NCI-H2107 (cell line): ENCODE measurements around the gene ZNF512B.
"Not testable (repeated sequence)": the region's sequence is repeated elsewhere in the genome, so short reads cannot be mapped to it uniquely, and the experiment has no call there.

Experiments
- DNase-seq: peaks from one replicate; lab custom pipeline; 2025; lab: John Stamatoyannopoulos, UW

The ZNF512B gene

DNA sequence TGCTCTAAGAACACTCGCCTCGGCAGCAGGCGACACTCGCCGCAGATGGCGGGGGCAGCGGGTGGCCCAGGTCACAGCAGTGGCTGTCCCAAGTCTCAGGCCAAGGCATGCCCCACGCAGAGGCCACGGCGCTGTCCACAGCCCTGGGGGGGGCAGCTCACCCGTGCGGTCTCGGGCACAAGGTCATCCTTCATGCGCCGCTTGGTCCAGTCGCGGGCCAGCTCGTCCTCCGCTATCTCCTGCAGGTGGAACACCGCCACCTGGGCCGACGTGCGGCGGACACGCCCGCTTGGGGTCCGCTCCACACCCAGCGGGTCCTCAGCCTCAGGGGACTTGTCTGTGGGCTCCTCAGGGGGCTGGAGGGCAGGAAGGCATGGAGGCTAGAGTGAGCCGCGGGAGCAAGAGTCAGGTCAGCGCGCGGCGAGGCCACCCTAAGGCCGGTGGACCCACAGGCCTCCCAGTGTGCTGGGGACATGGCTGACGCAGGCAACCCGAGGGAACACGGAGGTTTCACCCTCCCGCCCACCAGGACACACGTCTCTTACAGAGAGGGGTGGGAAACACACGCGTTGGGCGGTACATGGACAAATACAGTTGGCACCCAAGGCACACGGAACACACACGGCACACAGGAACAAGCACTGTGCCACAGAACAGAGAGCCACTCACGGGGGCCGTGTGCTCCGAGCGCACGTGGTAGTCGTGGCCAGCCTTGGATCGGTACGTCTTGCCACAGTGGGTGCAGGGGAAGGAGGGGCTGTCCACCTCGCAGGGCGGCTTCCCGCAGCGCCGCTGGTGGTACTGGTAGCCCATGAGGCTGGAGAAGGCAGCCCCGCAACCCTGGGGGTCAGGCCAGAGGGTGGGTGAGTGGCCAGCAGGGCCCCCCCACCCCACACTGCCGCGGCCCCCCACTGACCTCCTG lies 7.0 kb downstream of the ZNF512B start:
- DNase-seq, result no peak

DNA sequence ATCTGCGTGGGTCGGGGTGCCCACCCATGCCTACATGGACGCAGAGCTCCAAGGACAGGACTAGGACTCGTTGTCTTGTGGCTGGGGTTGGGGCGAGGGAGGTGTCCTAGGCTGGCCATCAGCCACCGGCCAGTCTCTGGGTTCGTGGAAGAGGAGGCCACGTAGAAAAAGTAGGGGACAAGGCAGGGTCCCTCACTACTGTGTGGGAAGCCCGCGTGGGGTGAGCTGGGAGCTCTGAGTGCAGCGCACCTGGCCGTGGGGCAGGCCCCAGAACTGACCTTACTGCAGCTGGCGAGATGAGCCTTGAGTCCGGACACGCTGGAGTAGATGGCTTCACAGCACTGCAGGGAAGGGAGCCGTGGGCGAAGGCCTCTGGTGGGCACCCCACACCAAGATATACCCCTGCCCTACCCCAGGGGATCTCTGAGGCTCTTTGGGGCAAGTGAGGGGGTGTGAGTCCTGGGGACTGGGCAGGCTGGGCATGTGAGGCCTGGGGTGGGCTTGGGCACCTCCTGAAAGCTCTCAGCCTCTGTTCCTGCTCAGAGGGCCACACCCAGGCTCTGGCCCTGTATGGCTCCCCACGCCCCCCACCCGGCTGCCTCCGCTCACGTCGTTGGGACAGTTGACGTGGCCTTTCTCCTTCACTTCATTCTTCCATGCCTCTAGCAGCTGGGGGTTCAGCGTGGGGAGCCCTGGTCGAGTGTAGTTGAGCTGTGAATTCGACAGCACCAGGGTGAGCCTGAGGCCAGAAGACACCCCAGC lies 7.9 kb downstream of the ZNF512B start:
- no peak for DNase-seq

DNA sequence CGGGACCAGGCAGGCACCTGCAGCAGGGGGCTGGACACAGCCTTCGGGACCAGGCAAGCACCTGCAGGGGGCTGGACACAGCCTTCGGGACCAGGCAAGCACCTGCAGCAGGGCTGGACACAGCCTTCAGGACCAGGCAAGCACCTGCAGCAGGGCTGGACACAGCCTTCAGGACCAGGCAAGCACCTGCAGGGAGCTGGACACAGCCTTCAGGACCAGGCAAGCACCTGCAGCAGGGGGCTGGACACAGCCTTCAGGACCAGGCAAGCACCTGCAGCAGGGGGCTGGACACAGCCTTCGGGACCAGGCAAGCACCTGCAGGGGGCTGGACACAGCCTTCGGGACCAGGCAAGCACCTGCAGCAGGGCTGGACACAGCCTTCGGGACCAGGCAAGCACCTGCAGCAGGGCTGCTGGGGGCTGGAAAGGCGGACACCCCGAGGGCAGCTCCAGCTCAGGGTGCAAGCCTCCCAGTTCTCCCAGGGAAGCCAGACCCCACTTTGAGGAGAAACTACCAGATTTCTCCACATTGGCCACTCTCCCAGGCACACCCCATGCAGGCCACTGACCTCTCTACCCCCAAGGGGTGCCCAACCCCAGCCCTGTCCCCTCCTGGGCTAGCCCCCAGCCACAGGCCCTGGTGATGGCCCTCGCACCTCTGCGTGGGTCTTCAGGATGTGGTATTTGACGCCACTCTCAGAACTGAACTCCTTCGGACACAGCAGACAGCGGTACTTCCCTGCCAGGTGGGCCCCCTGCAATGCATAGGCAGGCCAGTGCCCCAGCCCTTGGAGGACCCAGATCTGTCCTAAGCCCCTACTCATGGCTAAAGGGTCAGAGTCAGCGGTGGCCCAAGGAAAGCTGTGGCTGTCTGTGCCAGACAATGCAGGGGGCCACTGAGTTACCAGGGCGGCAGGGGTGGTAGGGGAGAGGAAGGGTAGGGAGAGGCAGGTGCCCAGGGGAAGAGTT lies 8.8 kb downstream of the ZNF512B start:
- DNase-seq, result not testable (repeated sequence)

DNA sequence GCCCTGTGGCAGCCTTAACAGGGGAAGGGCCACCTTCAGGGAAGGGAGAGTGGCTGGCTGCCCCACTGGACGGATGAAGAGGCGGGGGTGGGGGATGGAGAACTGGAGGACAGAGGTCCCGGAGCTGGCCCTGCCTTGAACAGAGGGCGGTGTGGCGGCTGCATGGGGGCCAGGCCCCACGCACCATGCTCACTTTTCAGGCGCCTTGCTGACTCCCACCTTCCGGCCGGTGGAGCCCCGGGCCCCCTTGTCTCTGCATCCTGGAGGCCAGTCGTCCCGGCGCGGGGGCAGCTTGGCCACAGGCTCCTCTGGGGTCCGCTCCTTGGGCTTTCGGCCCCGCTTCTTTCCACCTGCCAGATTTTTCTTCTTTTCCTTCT lies 10.0 kb downstream of the ZNF512B start:
- DNase-seq, result no peak

DNA sequence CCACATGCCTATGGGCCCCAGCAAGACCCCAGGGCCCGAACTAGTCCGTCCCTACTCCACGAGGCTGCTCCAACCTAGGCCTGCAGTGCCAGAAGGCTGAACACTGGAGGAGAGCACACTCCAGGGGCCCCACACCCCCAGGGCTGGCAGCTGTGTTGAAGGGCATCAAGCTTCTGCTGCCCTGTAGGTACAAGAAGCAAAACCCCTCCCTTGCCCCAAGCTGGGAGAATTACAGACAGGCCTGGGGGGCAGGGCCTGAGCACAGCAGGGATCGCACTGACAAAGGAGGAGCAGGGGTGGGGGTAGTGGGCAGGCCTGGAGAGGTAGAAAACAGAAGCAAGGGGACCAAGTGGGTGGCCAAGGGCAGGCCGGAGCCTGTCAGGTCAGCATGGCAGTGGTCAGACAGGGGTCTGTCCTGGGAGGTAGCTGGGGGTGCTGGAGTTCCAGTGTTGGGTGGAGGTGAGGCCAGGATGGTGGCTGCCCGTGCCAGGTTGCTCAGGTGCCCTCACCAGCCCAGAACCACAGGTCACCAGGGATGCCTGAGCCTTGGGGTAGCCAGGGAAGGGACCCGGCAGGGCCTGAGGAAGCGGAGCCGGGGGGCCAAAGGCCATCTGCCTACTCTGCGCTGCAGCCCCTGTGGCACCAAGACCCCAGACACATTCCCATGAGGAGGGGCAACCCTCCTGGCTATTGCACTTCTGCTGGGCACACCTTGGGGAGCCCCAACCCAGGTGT lies 10.6 kb downstream of the ZNF512B start:
- no peak for DNase-seq

DNA sequence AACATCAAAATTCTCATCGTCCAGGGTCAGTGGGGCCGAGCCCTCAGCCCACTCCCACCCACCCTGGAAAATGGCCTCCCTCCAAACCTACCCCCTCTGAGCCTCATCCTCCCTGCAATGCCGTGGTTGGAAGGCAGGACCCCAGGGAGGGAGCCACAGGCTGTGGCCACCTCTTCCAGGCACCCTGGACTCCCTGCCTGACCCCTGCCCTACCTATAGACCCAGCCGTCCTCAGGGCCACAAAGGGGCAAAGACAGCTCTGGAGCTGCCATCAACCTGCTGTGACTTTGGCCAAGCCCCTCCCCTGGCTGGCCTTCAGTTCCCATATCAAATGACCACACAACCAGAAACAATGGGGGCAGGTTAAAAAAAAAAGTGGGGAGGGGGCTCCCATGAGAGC lies 11.3 kb downstream of the ZNF512B start:
- DNase-seq, result no peak

DNA sequence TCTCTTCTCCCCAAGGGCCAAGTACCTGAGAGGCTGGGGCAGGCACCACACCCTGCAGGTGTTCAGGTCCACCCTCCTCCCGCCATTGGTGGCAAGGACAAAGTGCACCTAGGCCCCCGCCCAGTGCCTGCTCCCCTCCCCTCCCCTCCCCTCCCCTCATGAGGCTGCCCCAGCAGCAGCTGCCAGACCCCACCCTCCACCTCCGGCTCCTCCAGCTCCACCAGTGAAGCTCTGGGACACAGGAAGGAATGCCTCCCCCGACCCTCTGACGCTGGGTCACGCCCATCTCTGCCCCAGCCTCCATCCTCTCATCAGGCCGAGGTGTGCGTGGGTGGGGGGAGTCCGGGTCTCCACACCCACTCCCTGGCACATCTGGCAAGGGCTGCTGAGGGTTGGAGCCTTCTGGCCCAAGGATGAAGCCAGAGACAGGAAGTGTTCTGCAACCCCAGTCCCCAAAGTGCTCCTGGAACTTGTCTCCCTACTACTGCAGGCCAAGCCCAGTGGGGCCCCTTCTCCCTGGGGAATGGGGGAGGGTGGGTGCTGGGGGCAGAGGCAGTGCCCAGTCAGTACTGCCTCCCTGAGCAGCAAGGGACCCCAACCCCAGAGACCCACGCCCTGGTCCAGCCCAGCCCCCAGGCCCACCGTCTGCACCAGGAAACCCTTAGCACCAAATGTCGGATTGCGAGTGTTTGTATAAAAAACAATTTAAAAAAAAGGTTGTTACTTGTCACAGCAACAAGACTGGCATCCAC lies 11.9 kb downstream of the ZNF512B start:
- DNase-seq, result no peak

DNA sequence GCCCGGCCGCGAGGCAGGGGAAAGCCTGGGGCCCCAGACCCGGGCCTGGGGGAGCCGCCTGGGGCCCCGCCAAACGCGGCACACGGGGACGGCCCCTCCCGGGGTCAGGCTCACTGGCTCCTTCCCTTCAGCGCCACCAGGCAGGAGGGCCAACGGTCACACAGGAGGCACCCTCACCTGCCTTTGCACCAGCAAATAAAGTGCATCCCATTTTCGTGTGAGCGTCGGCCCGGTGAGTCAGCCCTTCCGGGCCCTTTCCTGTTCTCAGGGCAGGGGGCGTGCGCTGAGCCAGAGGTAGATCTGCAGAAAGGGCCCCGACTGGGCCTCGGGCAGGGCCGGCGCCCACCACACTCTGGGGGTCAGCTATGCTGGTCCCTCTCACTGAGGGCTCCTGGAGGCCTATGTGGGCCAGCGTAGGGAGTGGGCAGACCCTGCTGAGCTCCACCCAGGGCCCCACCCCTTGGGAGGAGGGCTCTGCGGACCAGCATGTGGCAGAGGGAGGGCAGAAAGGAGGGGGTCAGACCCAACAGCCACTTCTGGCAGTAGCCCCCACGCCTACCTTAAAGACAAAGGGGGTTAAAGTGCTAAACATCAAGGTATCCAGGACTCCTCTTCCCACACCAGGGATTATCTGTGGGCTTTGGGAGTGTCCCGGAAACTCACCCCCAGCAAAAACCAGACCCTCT lies 12.6 kb downstream of the ZNF512B start:
- DNase-seq, result no peak

DNA sequence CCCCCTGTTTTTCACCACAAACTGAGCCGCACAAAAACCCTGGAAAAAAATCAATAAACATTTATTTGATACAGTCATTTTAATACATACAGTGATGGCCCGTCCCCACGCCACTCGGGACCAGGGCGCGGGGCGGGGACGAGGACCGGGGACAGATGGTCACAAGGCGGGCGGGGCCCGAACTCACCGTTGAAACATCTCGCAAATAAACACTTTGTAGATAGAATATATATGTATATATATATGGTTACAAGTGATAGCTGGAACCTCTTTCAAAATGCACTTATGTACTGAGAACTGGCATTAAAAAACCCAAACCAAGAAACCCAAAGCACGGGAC lies 13.1 kb downstream of the ZNF512B start:
- DNase-seq, result no peak

DNA sequence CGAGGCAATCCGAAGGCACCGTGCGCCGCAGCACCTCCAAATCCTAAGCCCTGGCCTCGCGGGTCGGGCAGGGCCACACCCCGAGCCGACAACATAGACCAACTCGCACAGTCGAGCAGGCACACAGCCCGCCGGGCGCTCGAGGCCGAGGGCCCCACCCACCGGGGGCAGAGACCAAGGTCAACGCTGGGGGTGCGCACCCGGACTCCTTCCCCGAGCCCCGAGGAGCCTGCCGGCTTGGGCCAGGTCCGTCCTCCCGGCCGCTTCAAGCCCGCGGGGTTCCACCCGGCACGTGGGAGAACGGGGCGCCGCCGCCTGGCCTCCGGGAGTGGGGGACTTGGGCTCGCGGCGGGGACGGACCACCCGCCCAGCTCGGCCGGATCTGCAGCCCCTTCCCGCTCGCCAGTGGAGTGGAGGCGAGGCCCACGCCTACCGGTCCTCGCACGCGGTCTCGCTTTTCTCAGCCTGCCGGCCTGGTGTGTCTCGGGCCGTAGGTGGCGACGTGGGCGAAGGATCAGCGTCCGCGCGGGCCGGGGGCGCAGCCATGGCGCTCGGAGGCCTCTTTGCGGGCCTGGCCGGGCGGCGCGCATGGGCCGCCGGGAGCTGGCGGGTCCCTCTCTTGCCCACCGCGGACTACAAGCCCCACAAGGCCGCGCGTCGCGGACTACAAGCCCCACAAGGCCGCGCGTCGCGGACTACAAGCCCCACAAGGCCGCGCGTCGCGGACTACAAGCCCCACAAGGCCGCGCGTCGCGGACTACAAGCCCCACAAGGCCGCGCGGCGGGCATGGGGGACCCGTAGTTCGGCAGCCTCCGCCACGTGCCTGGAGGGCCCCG lies 13.7 kb downstream of the ZNF512B start, which contains the start of gene UCKL1:
Gene UCKL1, minus strand, starts transcription at position 590 of the 837 bp plus-strand sequence. Its CDS starts 44 bp downstream, at position 546.
- DNase-seq, result peak; percentile 79

DNA sequence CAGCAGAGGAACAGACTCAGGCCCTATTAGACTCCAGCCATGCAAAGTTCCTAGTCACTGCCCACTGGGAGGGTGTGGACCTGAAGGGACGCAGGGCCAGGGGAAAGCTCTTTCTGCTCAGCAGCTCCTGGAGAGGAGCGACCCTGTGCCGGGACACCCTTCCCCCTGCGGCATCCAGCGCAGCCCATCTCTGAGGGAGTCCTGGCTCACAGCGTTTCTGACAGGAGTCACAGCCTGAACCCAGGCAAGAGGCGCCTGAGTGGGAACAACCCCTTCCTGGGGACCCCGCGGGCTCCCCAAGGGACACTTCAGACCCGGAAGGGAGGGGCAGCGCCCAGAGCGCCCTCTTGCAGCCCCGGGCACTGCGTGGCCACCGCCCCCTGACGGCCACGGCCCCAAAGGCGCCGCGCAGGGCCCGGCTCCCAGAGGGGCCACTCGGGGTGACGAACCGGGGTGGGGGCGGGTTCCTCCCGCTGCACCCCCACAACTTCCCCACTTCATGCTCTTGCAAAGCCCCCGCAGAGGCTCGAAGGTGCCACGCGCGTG lies 14.4 kb downstream of the ZNF512B start:
- DNase-seq, result no peak

DNA sequence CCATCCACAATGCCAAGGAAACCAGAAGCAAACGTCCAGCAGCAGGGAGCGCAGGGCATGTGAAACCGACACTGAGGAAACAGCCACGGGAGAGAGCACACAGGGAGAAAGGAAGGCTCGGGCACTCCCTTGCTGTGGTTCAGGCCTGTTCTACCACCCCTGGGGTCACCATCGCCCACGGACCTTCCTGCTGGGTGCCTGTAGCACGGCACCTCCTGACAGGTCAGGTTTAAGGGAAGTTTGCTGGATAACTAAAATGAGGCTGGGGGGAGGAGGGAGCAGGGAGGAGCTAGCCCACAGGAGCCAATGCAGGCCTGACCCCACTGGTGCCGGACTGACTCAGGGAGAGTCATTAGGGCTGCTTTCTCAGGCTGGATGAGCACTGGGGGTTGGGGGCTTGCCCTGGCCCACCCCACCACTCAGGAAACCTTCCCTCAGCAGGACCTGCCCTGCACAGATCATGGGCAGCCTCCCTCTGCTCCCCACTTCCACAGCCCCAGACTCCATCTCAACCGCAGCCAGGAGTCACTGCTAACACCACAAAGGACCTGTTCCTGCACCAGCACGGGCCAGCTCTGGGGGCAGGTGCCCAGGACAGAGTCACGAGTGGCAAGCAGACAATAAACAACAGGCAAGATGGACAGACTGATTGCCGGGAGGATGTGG lies 15.8 kb downstream of the ZNF512B start:
- no peak for DNase-seq

DNA sequence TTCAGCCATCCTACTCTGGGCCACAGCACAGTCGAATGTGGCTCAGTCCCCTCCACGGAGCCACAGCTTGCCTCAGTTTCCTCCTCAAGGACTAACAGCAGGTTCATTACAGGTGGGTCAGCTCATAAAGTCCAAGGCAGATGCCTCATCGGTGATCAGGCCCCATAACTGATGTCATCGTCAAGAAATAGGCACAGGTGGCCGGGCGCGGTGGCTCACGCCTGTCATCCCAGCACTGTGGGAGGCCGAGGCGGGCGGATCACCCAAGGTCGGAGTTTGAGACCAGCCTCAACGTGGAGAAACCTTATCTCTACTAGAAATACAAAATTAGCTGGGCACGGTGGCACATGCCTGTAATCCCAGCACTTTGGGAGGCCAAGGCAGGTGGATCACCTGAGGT lies 17.0 kb downstream of the ZNF512B start:
- DNase-seq, result no peak

DNA sequence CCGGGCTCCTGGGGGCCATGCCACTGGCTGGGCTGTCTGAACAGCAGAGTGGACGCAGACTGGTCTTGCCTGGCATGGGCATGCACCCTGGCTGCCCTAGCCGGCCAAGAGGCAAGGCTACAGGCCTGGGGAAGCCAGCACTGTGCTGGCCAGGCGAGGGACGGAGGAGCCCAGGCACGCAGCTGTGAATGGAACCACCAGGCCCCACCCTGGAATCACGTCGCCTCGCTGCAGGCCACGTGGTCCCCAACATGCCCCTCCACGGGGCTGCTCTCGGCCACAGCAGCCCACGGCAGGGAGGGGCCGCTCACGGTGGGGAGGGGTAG lies 17.6 kb downstream of the ZNF512B start:
- DNase-seq, result no peak

DNA sequence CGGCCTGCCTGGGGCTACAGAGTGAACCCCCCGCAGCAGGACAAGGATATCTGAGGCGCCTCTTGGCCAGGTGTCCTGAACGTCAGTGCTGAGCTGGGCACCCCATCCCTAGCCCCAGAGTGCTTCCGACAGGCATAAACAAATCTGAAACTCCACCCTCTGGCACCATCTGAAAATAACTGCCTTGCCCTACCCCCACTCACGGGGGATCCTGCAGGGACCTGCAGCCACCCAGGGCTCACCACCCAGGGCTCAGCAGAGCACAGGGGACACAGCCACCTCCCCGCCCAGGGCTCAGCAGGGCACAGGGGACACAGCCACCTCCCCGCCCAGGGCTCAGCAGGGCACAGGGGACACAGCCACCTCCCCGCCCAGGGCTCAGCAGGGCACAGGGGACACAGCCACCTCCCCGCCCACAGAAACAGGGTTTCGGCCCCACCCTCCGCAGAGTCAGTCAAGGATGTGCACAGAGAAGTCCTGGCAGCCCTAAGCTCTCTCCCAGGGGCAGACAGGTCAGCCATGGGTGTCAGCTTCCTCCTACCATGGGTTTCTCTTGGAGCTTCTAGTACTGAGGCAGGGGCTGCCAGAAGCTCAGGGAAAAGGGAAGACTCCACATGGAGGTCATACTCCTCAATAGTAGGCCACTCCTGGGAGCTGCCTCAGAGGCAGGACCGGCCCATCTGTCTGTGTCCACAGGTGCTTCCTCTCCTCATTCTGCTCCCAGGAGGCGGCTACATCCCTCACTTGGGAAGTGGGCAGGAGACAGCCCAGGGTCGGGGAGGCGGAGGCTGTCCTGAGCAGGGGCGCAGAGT lies 18.1 kb downstream of the ZNF512B start:
- no peak for DNase-seq

DNA sequence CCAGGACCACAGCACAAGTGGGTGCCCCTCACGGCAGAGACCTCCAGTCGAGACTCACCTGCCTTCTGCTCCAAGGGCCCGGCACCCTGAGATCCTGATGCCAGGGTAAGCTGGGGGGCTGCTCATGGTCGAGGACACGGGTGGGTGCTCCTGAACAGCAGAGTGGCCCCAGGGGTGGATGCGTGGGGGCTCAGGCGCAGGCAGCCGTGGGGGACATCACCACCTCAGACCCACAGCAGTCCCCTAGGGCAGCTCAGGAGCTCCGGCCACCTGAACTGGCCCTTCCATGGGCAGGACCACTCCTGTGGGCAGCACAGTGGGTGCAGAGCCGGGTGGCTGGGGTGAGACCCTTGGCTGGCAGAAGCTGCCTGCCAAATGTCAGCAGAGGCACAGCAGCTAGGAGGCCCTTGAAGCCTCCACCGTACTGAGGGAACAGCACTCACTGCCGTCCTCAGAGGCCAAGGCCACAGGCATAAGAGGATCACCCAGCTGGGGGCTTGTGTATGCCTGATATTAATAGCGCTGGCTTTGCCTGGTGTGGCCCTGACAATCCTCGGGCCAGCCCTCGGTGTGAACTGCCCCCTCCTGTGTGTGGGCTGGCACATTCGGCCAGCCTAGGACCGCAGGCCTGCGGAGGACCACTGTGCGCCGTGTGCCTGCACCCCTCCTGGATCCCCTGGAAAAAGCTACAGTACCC lies 18.9 kb downstream of the ZNF512B start:
- no peak for DNase-seq
